GM12874 (cell line): ENCODE results near the gene CNGA2.

Source experiments
- CTCF ChIP-seq: IDR thresholded peaks from 2 replicates; pipeline ENCODE4 v1.5.1; 2011; ENCODE audit warnings: low read depth, mild to moderate bottlenecking, control low read depth, low read length, moderate library complexity; ENCODE audit not compliant: insufficient read depth

Gene CNGA2

GRCh38 chrX:151738751-151739150 is 4.2 kb downstream of the CNGA2 start:
- no peak for TF ChIP-seq CTCF

GRCh38 chrX:151741606-151742005 is 7.1 kb downstream of the CNGA2 start:
- no peak for TF ChIP-seq CTCF

GRCh38 chrX:151742311-151742710 is 7.8 kb downstream of the CNGA2 start:
- no peak for TF ChIP-seq CTCF

- no peak for TF ChIP-seq CTCF
These were observed 9.3 kb downstream of the CNGA2 start for GRCh38 chrX:151743651-151744470.

DNA sequence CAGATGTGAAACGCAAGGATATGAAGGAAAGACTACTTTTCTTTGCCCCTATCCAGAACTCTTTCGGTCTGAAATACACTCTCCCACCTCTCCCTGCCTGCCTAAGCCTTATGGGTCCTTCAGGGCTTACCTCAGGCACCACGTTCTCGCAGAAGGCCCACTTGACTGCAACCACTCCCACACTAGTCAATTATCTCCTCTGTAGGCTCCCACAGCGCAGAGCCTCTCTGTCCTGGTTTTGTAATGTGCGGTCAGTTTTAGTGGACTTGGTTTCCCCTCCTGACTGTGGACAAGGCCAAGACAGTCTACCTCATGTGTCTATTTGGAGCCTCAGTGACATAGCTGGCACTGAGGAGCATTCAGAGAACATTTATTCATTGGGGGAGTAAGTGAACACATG is 11.1 kb downstream of the CNGA2 start:
- no peak for TF ChIP-seq CTCF

DNA sequence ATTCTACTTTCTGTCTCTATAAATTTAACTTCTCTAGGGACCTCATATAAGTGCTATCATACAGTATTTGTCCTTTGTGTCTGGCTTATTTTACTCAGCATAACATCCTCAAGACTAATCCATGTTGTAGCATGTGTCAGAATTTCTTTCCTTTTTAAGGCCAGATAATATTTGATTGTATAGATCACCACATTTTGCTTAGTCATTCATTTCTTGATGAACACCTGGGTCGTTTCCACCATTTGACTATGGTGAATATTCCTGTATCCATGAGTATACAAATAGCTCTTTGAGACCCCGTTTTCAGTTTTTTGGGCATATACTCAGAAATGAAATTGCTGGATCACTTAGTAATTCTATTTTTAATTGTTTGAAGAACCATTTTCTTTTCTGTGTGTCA is 12.0 kb downstream of the CNGA2 start:
- no peak for TF ChIP-seq CTCF

GRCh38 chrX:151750511-151750910 is 16.0 kb downstream of the CNGA2 start:
- no peak for TF ChIP-seq CTCF
